Natural killer cell treated with Interleukin-12 subunit alpha and Interleukin-12 subunit beta and Interleukin-15 and Interleukin-18, amount 100 ng/mL, for 72 hours (primary cell): Measurements from ENCODE around the gene NKX6-1. TPM values are rescaled to one million over a fixed set of nuclear protein-coding genes. Genes with fewer than 3 reads are reported as not detected.

Experiments
- total RNA-seq, 2 donors: library from RNA; stranded (reverse); gene quantifications; one replicate each; pipeline ENCODE4 v1.2.3, GENCODE V29; 2022

NKX6-1 gene
- total RNA-seq, 2 donors from 2014 or later = not detected

Other genes with a start within 250 kb of the NKX6-1 start
- gene CDS1, start 83.8 kb upstream of the NKX6-1 start, total RNA-seq = not detected